GM12878 (cell line): ENCODE results near the gene ITGAL. TPM values are rescaled to one million over a fixed set of nuclear protein-coding genes. Genes with fewer than 3 reads are reported as not detected.

Source experiments
- BMI1 ChIP-seq: fragments of 450-650 bp; IDR thresholded peaks from 2 replicates; pipeline ENCODE4 v1.6.1; 2016; ENCODE audit warnings: mild to moderate bottlenecking, moderate library complexity, borderline replicate concordance
- EGR1 ChIP-seq, 2 experiments: IDR thresholded peaks; 1 replicate in 1 of 2; 2 replicates in 1 of 2; pipeline ENCODE4 v1.6.1; 2011 to 2012; ENCODE audit warnings: low read depth in 2 of 2, low read length in 2 of 2, borderline replicate concordance in 1 of 2, mild to moderate bottlenecking in 1 of 2, moderate library complexity in 1 of 2
- EP300 ChIP-seq, 2 experiments: fragments of 150-350 bp in 1 of 2; IDR thresholded peaks; 2 replicates each; pipeline ENCODE4 v1.6.1; 2011 to 2012; ENCODE audit warnings: low read depth in 2 of 2, low read length in 2 of 2, borderline replicate concordance in 1 of 2, improper control_type of control experiment in 1 of 2, inconsistent platforms in 1 of 2; ENCODE audit not compliant: control insufficient read depth in 1 of 2
- EZH2 ChIP-seq: IDR thresholded peaks from 2 replicates; pipeline ENCODE4 v1.6.1; 2012; ENCODE audit warnings: low read depth, mild to moderate bottlenecking, control low read depth, inconsistent platforms, low read length, borderline replicate concordance; ENCODE audit not compliant: control insufficient read depth
- GABPA ChIP-seq: IDR thresholded peaks from 2 replicates; pipeline ENCODE4 v1.6.1; 2014; ENCODE audit warnings: antibody characterized with exemption, low read depth, mild to moderate bottlenecking, inconsistent platforms
- MYC ChIP-seq: IDR thresholded peaks from 2 replicates; pipeline ENCODE4 v1.6.1; 2011; ENCODE audit warnings: mild to moderate bottlenecking, low read length, moderate library complexity, inconsistent platforms; ENCODE audit not compliant: insufficient read depth, insufficient replicate concordance, insufficient read length, severe bottlenecking
- POLR2A ChIP-seq: IDR thresholded peaks from 2 replicates; pipeline ENCODE4 v1.6.1; 2011; ENCODE audit warnings: low read depth, mild to moderate bottlenecking, low read length
- POLR2AphosphoS5 ChIP-seq: IDR thresholded peaks from 2 replicates; pipeline ENCODE4 v1.6.1; 2011; ENCODE audit warnings: mild to moderate bottlenecking, low read length, inconsistent platforms
- SREBF1 ChIP-seq: IDR thresholded peaks from 2 replicates; pipeline ENCODE4 v1.6.1; 2012; ENCODE audit warnings: mild to moderate bottlenecking, low read length
- STAT1 ChIP-seq: fragments of 450-650 bp; conservative IDR thresholded peaks from 2 replicates; pipeline ENCODE4 v1.6.1; 2014; ENCODE audit warnings: antibody characterized with exemption, mild to moderate bottlenecking
- STAT3 ChIP-seq: IDR thresholded peaks from 2 replicates; pipeline ENCODE4 v1.6.1; 2011; ENCODE audit warnings: low read depth, low read length, improper control_type of control experiment
- SUZ12 ChIP-seq: fragments of 200-600 bp; sonication (generic); IDR thresholded peaks from one replicate; pipeline ENCODE4 v1.6.1; 2018; ENCODE audit warnings: antibody characterized with exemption, mild to moderate bottlenecking; ENCODE audit not compliant: unreplicated experiment
- WRNIP1 ChIP-seq: IDR thresholded peaks from 2 replicates; pipeline ENCODE4 v1.6.1; 2011; ENCODE audit warnings: low read depth, low read length, improper control_type of control experiment, borderline replicate concordance
- ZSCAN29 ChIP-seq: fragments of 450-650 bp; IDR thresholded peaks from 2 replicates; pipeline ENCODE4 v1.6.1; 2017; ENCODE audit warnings: mild to moderate bottlenecking, moderate library complexity
- polyA plus RNA-seq, 11 experiments: library from polyadenylated mRNA; depleted of rRNA in 4 of 11; unstranded in 6 of 11; stranded (reverse) in 5 of 11; fragments of >200 nt; fragmentation: Nextera tagmentation in 4 of 11; fragmentation: Illumina TruSeq in 1 of 11; extraction: Ambion mirVana in 4 of 11; extraction: Trizol in 1 of 11; gene quantifications; 1 replicate in 1 of 11; 2 replicates in 10 of 11; pipeline versions ENCODE4 v1.2.1 to v1.2.3, GENCODE V29; 2011 to 2016; ENCODE audit warnings: inconsistent platforms in 2 of 11, missing spikeins in 2 of 11, low read depth in 1 of 11
- total RNA-seq, 4 experiments: library from RNA; depleted of rRNA in 3 of 4; stranded (reverse); fragments of >200 nt in 3 of 4; fragmentation: Illumina TruSeq in 1 of 4; extraction: Trizol in 1 of 4; gene quantifications; 2 replicates each; pipeline versions ENCODE4 v1.2.1 to v1.2.3, GENCODE V29; 2013 to 2021
- TF ChIP-seq, protein P1 (sequence below): fragments of 450-650 bp; IDR thresholded peaks from 2 replicates; pipeline ENCODE4 v1.6.1; 2018; ENCODE audit warnings: mild to moderate bottlenecking, low read depth, moderate library complexity; ENCODE audit not compliant: partially characterized antibody
- TF ChIP-seq, protein P2 (sequence below): fragments of 450-650 bp; IDR thresholded peaks from 2 replicates; pipeline ENCODE4 v1.6.1; 2017; ENCODE audit warnings: mild to moderate bottlenecking, moderate library complexity
- TF ChIP-seq, protein P3 (sequence below): IDR thresholded peaks from 2 replicates; pipeline ENCODE4 v1.6.1; 2011; ENCODE audit warnings: mild to moderate bottlenecking, low read depth, low read length, moderate library complexity; ENCODE audit not compliant: insufficient replicate concordance
- TF ChIP-seq, protein P4 (sequence below): fragments of 450-650 bp; IDR thresholded peaks from 2 replicates; pipeline ENCODE4 v1.6.1; 2017; ENCODE audit warnings: mild to moderate bottlenecking, low read depth, inconsistent platforms; ENCODE audit not compliant: poor library complexity, severe bottlenecking

The ITGAL gene
- total and polyA plus RNA-seq, 10 of the 15 experiments (the other 5 are each of a cell fraction or from before 2014, with no cell fraction given) = 10.7 to 170 (median 96.9) TPM

DNA sequence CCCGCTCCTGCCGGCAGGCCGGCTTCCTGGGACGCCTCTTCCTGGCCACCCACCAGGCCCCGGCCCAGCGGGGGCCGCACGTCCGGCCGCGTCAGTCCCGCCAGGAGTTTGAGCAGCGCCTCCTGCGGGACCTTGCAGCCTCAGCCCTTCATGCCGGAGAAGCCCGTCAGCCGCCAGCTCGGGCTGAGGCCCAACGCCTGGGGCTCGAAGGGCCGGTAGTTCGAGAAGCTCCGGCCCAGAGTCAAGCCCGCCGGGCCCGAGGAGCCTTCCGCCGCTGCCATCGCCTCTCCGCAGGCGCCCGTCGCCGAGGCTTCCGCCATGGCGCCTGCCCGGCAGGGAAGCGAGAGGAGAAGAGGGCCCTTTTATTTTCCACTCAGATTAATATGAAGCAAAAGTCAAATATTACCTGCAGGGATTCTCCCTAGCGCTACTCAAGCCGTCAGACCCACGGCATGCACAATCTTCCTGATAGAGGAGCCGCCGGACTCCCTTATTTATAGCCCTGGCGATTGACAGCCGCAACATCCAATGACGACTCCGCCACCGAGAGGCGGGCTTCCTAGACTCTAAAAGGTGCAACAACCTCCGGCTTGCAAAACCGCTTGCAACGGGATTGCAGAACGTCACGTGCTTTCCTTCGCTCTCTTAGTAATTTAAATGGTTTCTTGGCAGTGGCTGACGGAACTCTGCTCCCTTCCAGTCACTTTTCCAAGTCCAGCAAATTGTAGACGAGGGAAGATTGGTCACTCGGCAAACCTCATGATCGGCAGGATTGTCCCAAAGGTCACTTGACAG lies 26.9 kb upstream of the ITGAL start, which contains the start of gene SEPHS2 (continued):
- TF ChIP-seq, protein P1, sequence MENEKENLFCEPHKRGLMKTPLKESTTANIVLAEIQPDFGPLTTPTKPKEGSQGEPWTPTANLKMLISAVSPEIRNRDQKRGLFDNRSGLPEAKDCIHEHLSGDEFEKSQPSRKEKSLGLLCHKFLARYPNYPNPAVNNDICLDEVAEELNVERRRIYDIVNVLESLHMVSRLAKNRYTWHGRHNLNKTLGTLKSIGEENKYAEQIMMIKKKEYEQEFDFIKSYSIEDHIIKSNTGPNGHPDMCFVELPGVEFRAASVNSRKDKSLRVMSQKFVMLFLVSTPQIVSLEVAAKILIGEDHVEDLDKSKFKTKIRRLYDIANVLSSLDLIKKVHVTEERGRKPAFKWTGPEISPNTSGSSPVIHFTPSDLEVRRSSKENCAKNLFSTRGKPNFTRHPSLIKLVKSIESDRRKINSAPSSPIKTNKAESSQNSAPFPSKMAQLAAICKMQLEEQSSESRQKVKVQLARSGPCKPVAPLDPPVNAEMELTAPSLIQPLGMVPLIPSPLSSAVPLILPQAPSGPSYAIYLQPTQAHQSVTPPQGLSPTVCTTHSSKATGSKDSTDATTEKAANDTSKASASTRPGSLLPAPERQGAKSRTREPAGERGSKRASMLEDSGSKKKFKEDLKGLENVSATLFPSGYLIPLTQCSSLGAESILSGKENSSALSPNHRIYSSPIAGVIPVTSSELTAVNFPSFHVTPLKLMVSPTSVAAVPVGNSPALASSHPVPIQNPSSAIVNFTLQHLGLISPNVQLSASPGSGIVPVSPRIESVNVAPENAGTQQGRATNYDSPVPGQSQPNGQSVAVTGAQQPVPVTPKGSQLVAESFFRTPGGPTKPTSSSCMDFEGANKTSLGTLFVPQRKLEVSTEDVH = no peak
- TF ChIP-seq EGR1 (IDR thresholded peaks at IDR 0.05; ENCODE audit: borderline replicate concordance in 1 of 2, low read depth in 2 of 2, low read length in 2 of 2) (peak in 1 of 2 experiments; percentile 60; a peak in 1 of 3 replicates), STAT3 (no peak), MYC (no peak), ZSCAN29 (no peak), EZH2 (no peak), BMI1 (no peak), STAT1 (peak; percentile 68; the same call in 1 of the 2 replicates), POLR2AphosphoS5 (peak; percentile 98), SUZ12 (no peak), GABPA (peak; percentile 72), SREBF1 (no peak), EP300 (IDR thresholded peaks at IDR 0.05; ENCODE audit: borderline replicate concordance in 1 of 2, control insufficient read depth in 1 of 2, low read depth in 2 of 2, low read length in 2 of 2) (no peak), POLR2A (peak; percentile 90), WRNIP1 (0 out of 2 replicates have a peak, but pooled peaks have one; percentile 34)
- TF ChIP-seq, protein P2, sequence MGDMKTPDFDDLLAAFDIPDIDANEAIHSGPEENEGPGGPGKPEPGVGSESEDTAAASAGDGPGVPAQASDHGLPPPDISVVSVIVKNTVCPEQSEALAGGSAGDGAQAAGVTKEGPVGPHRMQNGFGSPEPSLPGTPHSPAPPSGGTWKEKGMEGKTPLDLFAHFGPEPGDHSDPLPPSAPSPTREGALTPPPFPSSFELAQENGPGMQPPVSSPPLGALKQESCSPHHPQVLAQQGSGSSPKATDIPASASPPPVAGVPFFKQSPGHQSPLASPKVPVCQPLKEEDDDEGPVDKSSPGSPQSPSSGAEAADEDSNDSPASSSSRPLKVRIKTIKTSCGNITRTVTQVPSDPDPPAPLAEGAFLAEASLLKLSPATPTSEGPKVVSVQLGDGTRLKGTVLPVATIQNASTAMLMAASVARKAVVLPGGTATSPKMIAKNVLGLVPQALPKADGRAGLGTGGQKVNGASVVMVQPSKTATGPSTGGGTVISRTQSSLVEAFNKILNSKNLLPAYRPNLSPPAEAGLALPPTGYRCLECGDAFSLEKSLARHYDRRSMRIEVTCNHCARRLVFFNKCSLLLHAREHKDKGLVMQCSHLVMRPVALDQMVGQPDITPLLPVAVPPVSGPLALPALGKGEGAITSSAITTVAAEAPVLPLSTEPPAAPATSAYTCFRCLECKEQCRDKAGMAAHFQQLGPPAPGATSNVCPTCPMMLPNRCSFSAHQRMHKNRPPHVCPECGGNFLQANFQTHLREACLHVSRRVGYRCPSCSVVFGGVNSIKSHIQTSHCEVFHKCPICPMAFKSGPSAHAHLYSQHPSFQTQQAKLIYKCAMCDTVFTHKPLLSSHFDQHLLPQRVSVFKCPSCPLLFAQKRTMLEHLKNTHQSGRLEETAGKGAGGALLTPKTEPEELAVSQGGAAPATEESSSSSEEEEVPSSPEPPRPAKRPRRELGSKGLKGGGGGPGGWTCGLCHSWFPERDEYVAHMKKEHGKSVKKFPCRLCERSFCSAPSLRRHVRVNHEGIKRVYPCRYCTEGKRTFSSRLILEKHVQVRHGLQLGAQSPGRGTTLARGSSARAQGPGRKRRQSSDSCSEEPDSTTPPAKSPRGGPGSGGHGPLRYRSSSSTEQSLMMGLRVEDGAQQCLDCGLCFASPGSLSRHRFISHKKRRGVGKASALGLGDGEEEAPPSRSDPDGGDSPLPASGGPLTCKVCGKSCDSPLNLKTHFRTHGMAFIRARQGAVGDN = peak; percentile 86
- TF ChIP-seq, protein P3, sequence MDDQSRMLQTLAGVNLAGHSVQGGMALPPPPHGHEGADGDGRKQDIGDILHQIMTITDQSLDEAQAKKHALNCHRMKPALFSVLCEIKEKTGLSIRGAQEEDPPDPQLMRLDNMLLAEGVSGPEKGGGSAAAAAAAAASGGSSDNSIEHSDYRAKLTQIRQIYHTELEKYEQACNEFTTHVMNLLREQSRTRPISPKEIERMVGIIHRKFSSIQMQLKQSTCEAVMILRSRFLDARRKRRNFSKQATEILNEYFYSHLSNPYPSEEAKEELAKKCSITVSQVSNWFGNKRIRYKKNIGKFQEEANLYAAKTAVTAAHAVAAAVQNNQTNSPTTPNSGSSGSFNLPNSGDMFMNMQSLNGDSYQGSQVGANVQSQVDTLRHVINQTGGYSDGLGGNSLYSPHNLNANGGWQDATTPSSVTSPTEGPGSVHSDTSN = peak; percentile 99
- TF ChIP-seq, protein P4, sequence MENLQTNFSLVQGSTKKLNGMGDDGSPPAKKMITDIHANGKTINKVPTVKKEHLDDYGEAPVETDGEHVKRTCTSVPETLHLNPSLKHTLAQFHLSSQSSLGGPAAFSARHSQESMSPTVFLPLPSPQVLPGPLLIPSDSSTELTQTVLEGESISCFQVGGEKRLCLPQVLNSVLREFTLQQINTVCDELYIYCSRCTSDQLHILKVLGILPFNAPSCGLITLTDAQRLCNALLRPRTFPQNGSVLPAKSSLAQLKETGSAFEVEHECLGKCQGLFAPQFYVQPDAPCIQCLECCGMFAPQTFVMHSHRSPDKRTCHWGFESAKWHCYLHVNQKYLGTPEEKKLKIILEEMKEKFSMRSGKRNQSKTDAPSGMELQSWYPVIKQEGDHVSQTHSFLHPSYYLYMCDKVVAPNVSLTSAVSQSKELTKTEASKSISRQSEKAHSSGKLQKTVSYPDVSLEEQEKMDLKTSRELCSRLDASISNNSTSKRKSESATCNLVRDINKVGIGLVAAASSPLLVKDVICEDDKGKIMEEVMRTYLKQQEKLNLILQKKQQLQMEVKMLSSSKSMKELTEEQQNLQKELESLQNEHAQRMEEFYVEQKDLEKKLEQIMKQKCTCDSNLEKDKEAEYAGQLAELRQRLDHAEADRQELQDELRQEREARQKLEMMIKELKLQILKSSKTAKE = no peak
